HEK293 (cell line): Measurements from ENCODE around the gene UBE2V1.

Source experiments
- CTCF ChIA-PET: fragments of 350-600 bp; formaldehyde crosslinking; extraction: SDS; loops from one replicate; lab custom pipeline; 2021; ENCODE audit warnings: antibody characterized with exemption; lab: Yijun Ruan, JAX
- POLR2A ChIA-PET: fragments of 300-600 bp; formaldehyde crosslinking; extraction: SDS; loops from one replicate; lab custom pipeline; 2020; ENCODE audit warnings: antibody characterized with exemption, inconsistent platforms; lab: Yijun Ruan, JAX
- H3K27ac ChIP-seq: fragments of 200-500 bp; sonication (Bioruptor generic); 2 replicates; pipeline ENCODE4 v1.5.1; 2014; ENCODE audit warnings: low read depth, low read length, control low read depth, inconsistent platforms; ENCODE audit errors: extremely low read depth
- H3K36me3 ChIP-seq, 2 experiments: fragments of 200-500 bp in 1 of 2; sonication (Bioruptor generic) in 1 of 2; 1 replicate in 1 of 2; 2 replicates in 1 of 2; pipeline ENCODE4 v1.5.1; 2014 to 2017; ENCODE audit warnings: inconsistent platforms in 2 of 2, low read length in 2 of 2; ENCODE audit not compliant: control insufficient read depth in 2 of 2, insufficient read depth in 1 of 2
- H3K4me1 ChIP-seq: fragments of 200-500 bp; sonication (Bioruptor generic); 2 replicates; pipeline ENCODE4 v1.5.1; 2014; ENCODE audit warnings: mild to moderate bottlenecking, low read length, inconsistent platforms; ENCODE audit not compliant: control insufficient read depth, insufficient read depth
- H3K4me3 ChIP-seq: 2 replicates; pipeline ENCODE4 v1.5.1; 2011; ENCODE audit warnings: low read depth, mild to moderate bottlenecking, control low read depth, low read length, moderate library complexity
- H3K9me3 ChIP-seq: fragments of 200-500 bp; sonication (Bioruptor generic); 2 replicates; pipeline ENCODE4 v1.5.1; 2014; ENCODE audit warnings: low read depth, low read length, inconsistent platforms; ENCODE audit not compliant: control insufficient read depth, insufficient read depth
- BCL11B ChIP-seq: fragments of 450-650 bp; formaldehyde crosslinking; IDR thresholded peaks from 2 replicates; pipeline ENCODE4 v1.5.1; 2016; ENCODE audit warnings: low read depth, missing biosample characterization, missing genetic modification characterization
- CTCF ChIP-seq: fragments of 450-650 bp; formaldehyde crosslinking; IDR thresholded peaks from 2 replicates; pipeline ENCODE4 v1.5.1; 2016; ENCODE audit warnings: missing biosample characterization, missing genetic modification characterization
- GFI1B ChIP-seq: fragments of 450-650 bp; formaldehyde crosslinking; IDR thresholded peaks from 2 replicates; pipeline ENCODE4 v1.5.1; 2016; ENCODE audit warnings: missing biosample characterization, missing genetic modification characterization
- GLI4 ChIP-seq: fragments of 450-650 bp; formaldehyde crosslinking; IDR thresholded peaks from 2 replicates; pipeline ENCODE4 v1.5.1; 2016; ENCODE audit warnings: missing biosample characterization, missing genetic modification characterization
- IKZF3 ChIP-seq: fragments of 450-650 bp; IDR thresholded peaks from 2 replicates; pipeline ENCODE4 v1.5.0; 2018; ENCODE audit warnings: missing biosample characterization, mild to moderate bottlenecking, missing genetic modification characterization, moderate library complexity
- KLF1 ChIP-seq: fragments of 450-650 bp; formaldehyde crosslinking; IDR thresholded peaks from 2 replicates; pipeline ENCODE4 v1.5.1; 2016; ENCODE audit warnings: missing biosample characterization, missing genetic modification characterization
- KLF16 ChIP-seq: fragments of 450-650 bp; formaldehyde crosslinking; IDR thresholded peaks from 2 replicates; pipeline ENCODE4 v1.5.1; 2017; ENCODE audit warnings: missing biosample characterization, missing genetic modification characterization
- KLF8 ChIP-seq: fragments of 450-650 bp; formaldehyde crosslinking; IDR thresholded peaks from 2 replicates; pipeline ENCODE4 v1.5.1; 2016; ENCODE audit warnings: missing biosample characterization, missing genetic modification characterization
- ZBTB17 ChIP-seq: fragments of 450-650 bp; formaldehyde crosslinking; IDR thresholded peaks from 2 replicates; pipeline ENCODE4 v1.5.1; 2016; ENCODE audit warnings: missing biosample characterization, missing genetic modification characterization
- ZBTB48 ChIP-seq: fragments of 450-650 bp; formaldehyde crosslinking; IDR thresholded peaks from 2 replicates; pipeline ENCODE4 v1.5.1; 2016; ENCODE audit warnings: missing biosample characterization, missing genetic modification characterization
- ZNF133 ChIP-seq: fragments of 450-650 bp; formaldehyde crosslinking; IDR thresholded peaks from 2 replicates; pipeline ENCODE4 v1.5.1; 2016; ENCODE audit warnings: missing biosample characterization, missing genetic modification characterization
- ZNF157 ChIP-seq: fragments of 450-650 bp; formaldehyde crosslinking; IDR thresholded peaks from 2 replicates; pipeline ENCODE4 v1.5.1; 2016; ENCODE audit warnings: missing biosample characterization, missing genetic modification characterization
- ZNF184 ChIP-seq: fragments of 450-650 bp; IDR thresholded peaks from 2 replicates; pipeline ENCODE4 v1.5.1; 2018; ENCODE audit warnings: missing biosample characterization, mild to moderate bottlenecking, missing genetic modification characterization
- ZNF2 ChIP-seq: fragments of 450-650 bp; formaldehyde crosslinking; IDR thresholded peaks from 2 replicates; pipeline ENCODE4 v1.5.1; 2016; ENCODE audit warnings: missing biosample characterization, missing genetic modification characterization
- ZNF335 ChIP-seq: fragments of 450-650 bp; formaldehyde crosslinking; conservative IDR thresholded peaks from 2 replicates; pipeline ENCODE4 v1.5.1; 2016; ENCODE audit warnings: missing biosample characterization, missing genetic modification characterization
- ZNF521 ChIP-seq: fragments of 450-650 bp; formaldehyde crosslinking; IDR thresholded peaks from 2 replicates; pipeline ENCODE4 v1.5.1; 2017; ENCODE audit warnings: missing biosample characterization, mild to moderate bottlenecking, missing genetic modification characterization
- ZNF629 ChIP-seq: fragments of 450-650 bp; formaldehyde crosslinking; IDR thresholded peaks from 2 replicates; pipeline ENCODE4 v1.5.1; 2017; ENCODE audit warnings: missing biosample characterization, missing genetic modification characterization
- ZNF654 ChIP-seq: fragments of 450-650 bp; formaldehyde crosslinking; IDR thresholded peaks from 2 replicates; pipeline ENCODE4 v1.5.1; 2016; ENCODE audit warnings: low read depth, missing biosample characterization, missing genetic modification characterization
- ZNF76 ChIP-seq: fragments of 450-650 bp; formaldehyde crosslinking; IDR thresholded peaks from 2 replicates; pipeline ENCODE4; 2016; ENCODE audit warnings: low read depth, missing biosample characterization, missing genetic modification characterization, borderline replicate concordance
- ZNF830 ChIP-seq: fragments of 450-650 bp; IDR thresholded peaks from 2 replicates; pipeline ENCODE4 v1.5.0; 2018; ENCODE audit warnings: missing biosample characterization, missing genetic modification characterization, low read depth, mild to moderate bottlenecking, moderate library complexity

UBE2V1 gene

GRCh38 chr20:50089787-50090177, 23.2 kb downstream of the UBE2V1 start:
- TF ChIP-seq ZNF157 (tag by site-specific recombination): no peak
- TF ChIP-seq ZNF76 (tag by site-specific recombination): no peak
- TF ChIP-seq BCL11B: no peak
- Histone ChIP-seq H3K4me3 (no peak overlapping the region), H3K4me1 (peaks cover 8% of the 10 kb centered on the region), H3K9me3 (no peaks in the 10 kb centered on the region), H3K27ac (no peak overlapping the region), H3K36me3 (peaks cover 22 to 54% of the 10 kb centered on the region in 2 experiments)
- POLR2A ChIA-PET: no interaction called here
- CTCF ChIA-PET: interaction anchor here (0.7 to 1.9 kb wide), 3 partner anchors 13 to 110 kb away, joined by 3 to 6 read pairs (median 5); no protein-coding TSS in a partner anchor

- Histone ChIP-seq H3K27ac (no peak overlapping the region), H3K9me3 (no peaks in the 10 kb centered on the region), H3K36me3 (peaks cover 17 to 52% of the 10 kb centered on the region in 2 experiments)
- CTCF ChIA-PET: interaction anchor here (0.7 to 1.9 kb wide), 7 partner anchors 7 to 110 kb away, joined by 3 to 6 read pairs (median 4); no protein-coding TSS in a partner anchor
- no peak for TF ChIP-seq ZNF521 (tag by site-specific recombination)
- 0 out of 2 replicates have a peak, but pooled peaks have one; percentile 14 for TF ChIP-seq ZBTB17 (tag by site-specific recombination)
- TF ChIP-seq ZNF184 (tag by site-specific recombination): no peak
- TF ChIP-seq, all 188 proteins: peak for 1
- Histone ChIP-seq H3K4me1 (peaks cover 8% of the 10 kb centered on the region), H3K4me3 (no peak overlapping the region)
- POLR2A ChIA-PET: no interaction called here
Observed at GRCh38 chr20:50089140-50089786, 23.7 kb downstream of the UBE2V1 start.

GRCh38 chr20:50088022-50088421, 24.9 kb downstream of the UBE2V1 start:
- CTCF ChIA-PET: interaction anchor here (0.6 to 1.9 kb wide), 8 partner anchors 8 to 124 kb away, joined by 3 to 6 read pairs (median 4); no protein-coding TSS in a partner anchor
- Histone ChIP-seq H3K27ac (no peak overlapping the region), H3K4me1 (peaks cover 8% of the 10 kb centered on the region), H3K9me3 (no peaks in the 10 kb centered on the region), H3K4me3 (no peak overlapping the region), H3K36me3 (peaks cover 11 to 57% of the 10 kb centered on the region in 2 experiments)
- POLR2A ChIA-PET: no interaction called here
- TF ChIP-seq ZNF830 (tag by site-specific recombination) (no peak), ZNF133 (tag by site-specific recombination) (no peak), KLF8 (no peak)
- TF ChIP-seq, all 188 proteins: peak for 0

GRCh38 chr20:50085481-50086365, 27.2 kb downstream of the UBE2V1 start:
- no peaks in the 10 kb centered on the region for H3K9me3 ChIP-seq
- H3K27ac ChIP-seq: no peak overlapping the region
- peaks cover 0 to 64% of the 10 kb centered on the region in 2 experiments; a peak in 2 of 3 replicates for H3K36me3 ChIP-seq
- ChIA-PET POLR2A (interaction anchor here (0.6 to 1.4 kb wide), 2 partner anchors 14 to 92 kb away, joined by 3 to 5 read pairs; no protein-coding TSS in a partner anchor), CTCF (interaction anchor here (0.6 to 6.3 kb wide), 25 partner anchors 9 to 1365 kb away, joined by 3 to 79 read pairs (median 5); partner anchors contain the start of genes SNAI1 and UBE2V1)
- peaks cover 8% of the 10 kb centered on the region for H3K4me1 ChIP-seq
- H3K4me3 ChIP-seq: no peak overlapping the region
- TF ChIP-seq CTCF (tag by site-specific recombination): peak; percentile 79
- TF ChIP-seq IKZF3 (tag by site-specific recombination): 0 out of 2 replicates have a peak, but pooled peaks have one; percentile 10
- 0 out of 2 replicates have a peak, but pooled peaks have one; percentile 14 for TF ChIP-seq KLF16 (tag by site-specific recombination)
- TF ChIP-seq ZNF629 (tag by site-specific recombination): 0 out of 2 replicates have a peak, but pooled peaks have one; percentile 14
- no peak for TF ChIP-seq GLI4 (tag by site-specific recombination)
- TF ChIP-seq ZNF133 (tag by site-specific recombination): no peak
- peak; percentile 35; the same call in 1 of the 2 replicates for TF ChIP-seq ZBTB17 (tag by site-specific recombination)
- TF ChIP-seq ZBTB48 (tag by site-specific recombination): peak; percentile 33; the same call in 1 of the 2 replicates
- TF ChIP-seq KLF1 (tag by site-specific recombination): no peak
- TF ChIP-seq ZNF2: 0 out of 2 replicates have a peak, but pooled peaks have one; percentile 31
- peak; percentile 12; the same call in 1 of the 2 replicates for TF ChIP-seq ZNF335 (tag by site-specific recombination)
- TF ChIP-seq ZNF654: peak; percentile 88
- TF ChIP-seq GFI1B: peak; percentile 46; the same call in 1 of the 2 replicates
